Ishikawa (cell line): Measurements from ENCODE around the gene VWA5B1.

Source experiments
- CEBPB ChIP-seq: IDR thresholded peaks from 2 replicates; pipeline ENCODE4 v1.6.1; 2012
- CREB1 ChIP-seq: IDR thresholded peaks from 2 replicates; pipeline ENCODE4 v1.6.1; 2012; ENCODE audit warnings: low read depth
- EGR1 ChIP-seq: IDR thresholded peaks from 2 replicates; pipeline ENCODE4 v1.6.1; 2012
- EP300 ChIP-seq: IDR thresholded peaks from 2 replicates; pipeline ENCODE4 v1.6.1; 2012; ENCODE audit warnings: borderline replicate concordance
- FOXM1 ChIP-seq: IDR thresholded peaks from 2 replicates; pipeline ENCODE4 v1.6.1; 2012; ENCODE audit warnings: low read depth, borderline replicate concordance
- NFIC ChIP-seq: IDR thresholded peaks from 2 replicates; pipeline ENCODE4 v1.6.1; 2012
- RAD21 ChIP-seq: IDR thresholded peaks from 2 replicates; pipeline ENCODE4 v1.6.1; 2012; ENCODE audit warnings: low read depth
- TAF1 ChIP-seq: IDR thresholded peaks from 2 replicates; pipeline ENCODE4 v1.6.1; 2012; ENCODE audit warnings: low read depth, mild to moderate bottlenecking
- TCF12 ChIP-seq: IDR thresholded peaks from 2 replicates; pipeline ENCODE4 v1.6.1; 2012; ENCODE audit warnings: low read depth
- TEAD4 ChIP-seq: IDR thresholded peaks from 2 replicates; pipeline ENCODE4 v1.6.1; 2012
- YY1 ChIP-seq: IDR thresholded peaks from 2 replicates; pipeline ENCODE4 v1.6.1; 2012; ENCODE audit warnings: low read depth
- ZBTB7A ChIP-seq: IDR thresholded peaks from 2 replicates; pipeline ENCODE4 v1.6.1; 2012; ENCODE audit warnings: low read depth
- TF ChIP-seq, protein P1 (sequence below): IDR thresholded peaks from 2 replicates; pipeline ENCODE4 v1.6.1; 2012
- TF ChIP-seq, protein P2 (sequence below): IDR thresholded peaks from 2 replicates; pipeline ENCODE4 v1.6.1; 2012
- TF ChIP-seq, protein P3 (sequence below): IDR thresholded peaks from 2 replicates; pipeline ENCODE4 v1.6.1; 2012; ENCODE audit warnings: low read depth, mild to moderate bottlenecking

VWA5B1 gene

DNA sequence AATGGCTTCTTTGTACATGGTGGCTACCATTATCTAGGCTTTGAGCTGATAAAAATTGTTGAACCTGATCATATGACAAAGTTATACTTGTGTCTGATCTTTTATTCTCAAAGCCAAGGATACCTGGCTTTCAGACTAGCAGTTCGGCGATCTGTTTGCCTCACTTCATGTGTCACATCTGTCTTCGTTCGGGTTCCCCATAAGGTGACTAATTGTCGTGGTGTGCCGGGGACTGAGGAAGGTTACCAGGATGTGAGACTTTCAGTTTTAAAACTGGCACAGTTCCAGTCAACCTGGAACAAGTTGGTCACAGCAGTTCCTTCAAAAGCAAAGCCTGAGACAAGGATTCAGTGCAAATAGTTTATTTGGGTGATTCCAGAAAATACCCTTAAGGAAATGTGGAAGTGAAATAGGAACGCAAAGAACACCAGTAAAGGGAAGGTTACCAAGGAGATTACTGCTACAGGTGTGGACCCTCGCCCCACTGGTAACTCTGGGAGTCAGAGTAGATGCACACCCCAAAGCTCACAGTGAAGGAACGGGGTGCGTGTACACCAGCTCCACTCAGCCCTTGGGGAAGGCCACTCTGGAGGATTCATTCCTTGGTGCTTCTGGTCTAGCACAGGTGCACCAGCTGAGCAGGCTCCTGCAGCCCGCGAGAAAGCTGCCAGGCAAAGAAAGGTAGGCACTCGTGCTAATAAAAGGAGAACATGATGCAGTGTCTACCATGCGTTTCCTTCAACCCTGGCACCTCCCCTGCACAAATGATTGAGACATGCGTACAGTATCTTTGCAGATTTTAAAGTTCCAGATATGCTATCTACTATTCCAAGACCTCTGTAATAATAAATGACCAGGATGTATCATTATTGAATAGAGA is 69.0 kb downstream of the VWA5B1 start:
- TF ChIP-seq FOXM1 (no peak), CREB1 (no peak), CEBPB (no peak)

DNA sequence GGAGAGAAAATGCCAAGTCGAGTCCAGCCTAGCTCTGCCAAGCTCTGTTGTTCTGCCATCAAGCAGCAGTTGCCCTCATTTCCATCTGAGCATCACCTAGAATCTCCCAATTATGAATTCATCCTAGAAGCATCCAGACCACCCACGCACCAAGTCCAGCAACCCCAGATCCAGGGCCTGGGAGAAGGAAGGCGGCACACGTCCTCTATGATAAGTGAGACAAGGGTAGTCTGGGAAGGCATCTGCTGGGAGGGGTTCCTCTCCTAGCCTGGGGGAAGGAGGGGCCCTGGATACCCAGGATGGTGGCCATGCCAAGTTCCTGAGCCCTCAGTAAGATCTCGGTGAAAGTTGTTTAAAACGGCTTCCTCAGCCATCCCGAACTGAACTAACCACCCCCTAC is 70.7 kb downstream of the VWA5B1 start:
- TF ChIP-seq YY1 (no peak), EP300 (no peak), TAF1 (no peak), FOXM1 (no peak), EGR1 (no peak), TCF12 (no peak), NFIC (no peak), CREB1 (no peak), CEBPB (no peak), ZBTB7A (no peak)
- TF ChIP-seq, protein P1, sequence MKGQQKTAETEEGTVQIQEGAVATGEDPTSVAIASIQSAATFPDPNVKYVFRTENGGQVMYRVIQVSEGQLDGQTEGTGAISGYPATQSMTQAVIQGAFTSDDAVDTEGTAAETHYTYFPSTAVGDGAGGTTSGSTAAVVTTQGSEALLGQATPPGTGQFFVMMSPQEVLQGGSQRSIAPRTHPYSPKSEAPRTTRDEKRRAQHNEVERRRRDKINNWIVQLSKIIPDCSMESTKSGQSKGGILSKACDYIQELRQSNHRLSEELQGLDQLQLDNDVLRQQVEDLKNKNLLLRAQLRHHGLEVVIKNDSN, result no peak
- TF ChIP-seq, protein P2, sequence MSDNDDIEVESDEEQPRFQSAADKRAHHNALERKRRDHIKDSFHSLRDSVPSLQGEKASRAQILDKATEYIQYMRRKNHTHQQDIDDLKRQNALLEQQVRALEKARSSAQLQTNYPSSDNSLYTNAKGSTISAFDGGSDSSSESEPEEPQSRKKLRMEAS, result no peak

DNA sequence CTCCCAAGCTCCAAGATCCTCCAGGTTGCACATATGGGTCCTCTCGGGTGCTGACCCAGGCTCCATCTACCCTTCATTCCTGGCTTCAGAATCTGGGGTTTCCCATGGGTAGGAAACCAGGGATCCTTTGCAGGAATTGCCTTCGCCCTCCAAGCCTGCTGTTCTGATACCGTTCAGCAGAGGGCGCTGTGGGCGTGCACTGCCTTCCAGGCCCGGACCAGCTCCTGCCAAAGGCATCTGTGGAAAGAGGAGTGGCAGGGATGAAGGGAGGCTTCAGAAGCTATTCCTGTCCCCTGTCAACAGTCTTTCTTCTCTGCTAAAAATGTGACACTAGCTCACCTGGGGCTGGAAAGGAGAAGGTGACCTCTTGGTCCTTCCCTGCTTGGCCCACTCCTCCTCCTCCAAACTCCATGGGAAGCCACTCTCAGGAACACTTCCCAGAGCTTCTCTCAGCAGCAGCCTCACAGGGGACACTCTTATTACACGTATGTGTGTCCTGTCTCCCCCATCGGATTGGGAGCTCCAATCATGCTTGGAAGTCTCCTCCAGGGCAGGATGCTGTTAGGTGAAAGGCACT is 71.2 kb downstream of the VWA5B1 start:
- TF ChIP-seq RAD21, result peak; percentile 66
- no peak for TF ChIP-seq ZBTB7A
- TF ChIP-seq, protein P1, result no peak

DNA sequence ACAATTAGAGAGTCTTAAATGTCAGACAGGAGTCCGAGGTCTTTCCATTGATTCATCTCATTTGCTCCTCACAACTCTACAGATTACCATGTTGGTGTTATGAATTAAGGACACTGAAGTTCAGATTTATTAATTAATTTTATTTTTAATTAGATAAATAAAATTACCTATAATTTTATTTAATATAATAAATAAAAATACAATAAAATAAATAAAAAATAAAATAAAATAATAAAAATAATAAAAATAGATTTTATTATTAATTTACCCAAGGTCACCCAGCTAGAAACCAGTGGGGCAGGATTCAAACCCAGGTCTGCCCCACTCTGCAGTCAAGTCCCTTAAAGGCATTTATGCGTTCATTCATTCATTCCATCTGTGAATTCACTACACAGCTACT is 72.2 kb downstream of the VWA5B1 start:
- TF ChIP-seq, protein P1, result no peak
- TF ChIP-seq ZBTB7A (no peak), CEBPB (no peak), EP300 (no peak), TCF12 (no peak), EGR1 (no peak), YY1 (no peak), CREB1 (no peak), NFIC (no peak), TAF1 (no peak), RAD21 (no peak), TEAD4 (no peak), FOXM1 (no peak)
- TF ChIP-seq, protein P2, result no peak
- TF ChIP-seq, protein P3, sequence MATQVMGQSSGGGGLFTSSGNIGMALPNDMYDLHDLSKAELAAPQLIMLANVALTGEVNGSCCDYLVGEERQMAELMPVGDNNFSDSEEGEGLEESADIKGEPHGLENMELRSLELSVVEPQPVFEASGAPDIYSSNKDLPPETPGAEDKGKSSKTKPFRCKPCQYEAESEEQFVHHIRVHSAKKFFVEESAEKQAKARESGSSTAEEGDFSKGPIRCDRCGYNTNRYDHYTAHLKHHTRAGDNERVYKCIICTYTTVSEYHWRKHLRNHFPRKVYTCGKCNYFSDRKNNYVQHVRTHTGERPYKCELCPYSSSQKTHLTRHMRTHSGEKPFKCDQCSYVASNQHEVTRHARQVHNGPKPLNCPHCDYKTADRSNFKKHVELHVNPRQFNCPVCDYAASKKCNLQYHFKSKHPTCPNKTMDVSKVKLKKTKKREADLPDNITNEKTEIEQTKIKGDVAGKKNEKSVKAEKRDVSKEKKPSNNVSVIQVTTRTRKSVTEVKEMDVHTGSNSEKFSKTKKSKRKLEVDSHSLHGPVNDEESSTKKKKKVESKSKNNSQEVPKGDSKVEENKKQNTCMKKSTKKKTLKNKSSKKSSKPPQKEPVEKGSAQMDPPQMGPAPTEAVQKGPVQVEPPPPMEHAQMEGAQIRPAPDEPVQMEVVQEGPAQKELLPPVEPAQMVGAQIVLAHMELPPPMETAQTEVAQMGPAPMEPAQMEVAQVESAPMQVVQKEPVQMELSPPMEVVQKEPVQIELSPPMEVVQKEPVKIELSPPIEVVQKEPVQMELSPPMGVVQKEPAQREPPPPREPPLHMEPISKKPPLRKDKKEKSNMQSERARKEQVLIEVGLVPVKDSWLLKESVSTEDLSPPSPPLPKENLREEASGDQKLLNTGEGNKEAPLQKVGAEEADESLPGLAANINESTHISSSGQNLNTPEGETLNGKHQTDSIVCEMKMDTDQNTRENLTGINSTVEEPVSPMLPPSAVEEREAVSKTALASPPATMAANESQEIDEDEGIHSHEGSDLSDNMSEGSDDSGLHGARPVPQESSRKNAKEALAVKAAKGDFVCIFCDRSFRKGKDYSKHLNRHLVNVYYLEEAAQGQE, result no peak

DNA sequence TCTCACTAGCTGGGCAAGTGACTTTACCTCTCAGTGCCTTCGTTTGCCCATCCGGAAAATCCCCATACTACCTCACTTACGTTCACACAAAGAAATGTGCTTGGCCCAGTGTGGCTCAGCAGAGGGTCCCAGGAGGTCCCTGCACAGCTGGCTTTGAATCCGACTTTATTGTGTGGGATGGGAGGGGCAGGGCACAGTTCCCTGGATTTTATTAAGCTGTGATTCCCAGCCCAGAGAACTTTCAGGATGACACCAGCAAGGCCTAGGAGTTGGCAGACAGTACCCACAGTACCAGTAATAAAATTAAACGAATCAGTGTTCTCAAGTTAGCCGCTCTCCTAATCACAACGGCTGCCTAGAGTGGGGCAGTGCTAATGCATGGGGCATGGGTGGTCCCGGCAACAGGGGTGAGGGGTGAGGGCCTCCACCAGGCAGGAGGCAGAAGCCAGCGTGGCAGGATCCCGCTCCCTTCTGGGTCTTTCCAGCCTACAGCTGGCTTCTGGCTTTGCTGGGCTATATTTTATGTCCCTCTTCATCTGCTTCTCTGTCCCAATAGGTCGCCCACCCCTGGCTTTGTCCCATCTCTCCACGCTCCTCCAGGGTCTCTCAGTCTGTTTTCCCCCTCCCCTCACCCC is 74.9 kb downstream of the VWA5B1 start:
- TF ChIP-seq ZBTB7A, result no peak
- TF ChIP-seq EGR1, result no peak
- TF ChIP-seq, protein P3, result no peak
- TF ChIP-seq, protein P1, result no peak
- TF ChIP-seq RAD21, result no peak
- TF ChIP-seq FOXM1, result no peak
- no peak for TF ChIP-seq TAF1
- no peak for TF ChIP-seq CREB1
- no peak for TF ChIP-seq TEAD4
- TF ChIP-seq EP300, result no peak
- no peak for TF ChIP-seq YY1
